AG10803 (cell line): ENCODE data around the gene FKBP7.

Experiments
- DNase-seq: peaks from one replicate; pipeline ENCODE4 v3.0.0; 2010; ENCODE audit warnings: low read depth
- H3K4me3 ChIP-seq: 2 replicates; pipeline ENCODE4 v1.5.1; 2011; ENCODE audit warnings: mild to moderate bottlenecking, low read length, control low read depth
- CTCF ChIP-seq: conservative IDR thresholded peaks from 2 replicates; pipeline ENCODE4 v1.5.1; 2011; ENCODE audit warnings: mild to moderate bottlenecking, low read length, control low read depth, inconsistent platforms

FKBP7 gene

GRCh38 chr2:178450524-178450773, 28.0 kb downstream of the FKBP7 start:
- no peak for TF ChIP-seq CTCF
- no peak for DNase-seq
- peak overlapping the region; percentile 78 for H3K4me3 ChIP-seq

- peak overlapping the region; percentile 78 for H3K4me3 ChIP-seq
- TF ChIP-seq CTCF: no peak
- no peak for DNase-seq
These were observed 28.5 kb downstream of the FKBP7 start for GRCh38 chr2:178449700-178450523.

- DNase-seq: no peak
- TF ChIP-seq CTCF: no peak
- H3K4me3 ChIP-seq: no peak overlapping the region; the same call in 1 of the 2 replicates
These were observed 29.3 kb downstream of the FKBP7 start for GRCh38 chr2:178448968-178449661.

DNA sequence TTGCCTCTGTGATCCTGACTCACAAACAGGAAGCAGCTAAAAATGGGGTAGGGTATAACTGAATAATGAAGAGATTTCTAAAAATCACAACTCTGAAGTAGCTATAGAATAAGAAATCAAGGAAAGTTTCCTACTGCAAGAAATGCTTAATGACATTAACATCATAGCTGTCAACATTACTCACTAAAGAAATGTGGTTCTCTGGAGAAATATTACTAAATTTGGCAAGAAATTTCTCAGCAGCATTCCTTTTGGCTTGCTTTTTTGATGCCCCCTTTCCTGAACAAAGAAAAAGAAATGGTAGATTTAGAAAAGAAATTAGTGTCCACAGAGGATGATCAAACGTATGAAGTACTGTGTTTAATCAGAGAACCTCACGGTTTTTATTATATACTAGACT, 37.0 kb downstream of the FKBP7 start:
- H3K4me3 ChIP-seq: no peak overlapping the region
- no peak for TF ChIP-seq CTCF
- no peak for DNase-seq

- TF ChIP-seq CTCF: no peak
- DNase-seq: no peak
- H3K4me3 ChIP-seq: no peak overlapping the region
These were observed 41.7 kb downstream of the FKBP7 start for GRCh38 chr2:178436662-178437061.

DNA sequence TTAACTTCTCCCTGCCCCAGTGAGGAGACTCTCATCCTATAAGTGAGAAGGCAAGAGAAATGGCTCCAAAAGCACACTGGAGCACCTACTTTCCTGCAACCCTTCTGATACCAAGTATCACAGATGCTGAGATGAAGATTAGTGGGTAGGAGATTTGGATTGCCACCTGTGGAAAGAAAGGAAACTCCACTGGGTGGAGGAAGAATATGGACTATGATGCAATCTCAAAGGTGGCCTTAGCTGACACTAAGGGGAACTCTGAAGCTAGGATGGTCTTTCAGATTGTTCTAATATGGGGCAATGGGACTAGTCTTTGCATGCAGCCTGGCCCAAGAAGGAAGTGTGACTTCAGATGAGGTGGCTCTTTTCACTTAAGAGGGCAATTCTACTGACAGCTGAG, 49.1 kb downstream of the FKBP7 start:
- no peak for TF ChIP-seq CTCF
- no peak for DNase-seq
- H3K4me3 ChIP-seq: no peak overlapping the region

DNA sequence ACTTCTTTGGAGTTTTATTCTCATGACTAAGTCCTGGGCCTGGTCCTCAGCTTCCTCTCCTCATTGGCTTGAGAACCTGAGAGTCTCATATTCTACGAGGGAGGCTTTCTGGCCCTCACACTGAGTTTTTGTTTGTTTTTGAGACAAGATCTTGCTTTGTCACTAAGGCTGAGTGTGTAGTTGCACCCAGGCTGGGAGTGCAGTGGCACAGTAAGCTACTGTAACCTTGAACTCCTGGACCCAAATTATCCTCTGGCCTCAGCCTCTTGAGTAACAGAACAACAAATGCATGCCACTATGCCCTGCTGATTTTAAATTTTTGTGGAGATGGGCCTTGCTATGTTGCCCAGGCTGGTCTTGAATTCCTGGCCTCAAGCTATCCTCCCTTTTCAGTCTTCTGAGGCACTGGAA, 50.0 kb downstream of the FKBP7 start:
- no peak for TF ChIP-seq CTCF
- H3K4me3 ChIP-seq: no peak overlapping the region
- DNase-seq: no peak
